SU-DHL-6 (cell line): Measurements from ENCODE around the gene ZDHHC1.

Experiments used
- H2AFZ ChIP-seq: fragments of 200-600 bp; sonication (generic); 2 replicates; pipeline ENCODE4 v1.6.1; 2014; ENCODE audit warnings: low read depth, mild to moderate bottlenecking, moderate library complexity, mixed read lengths, antibody characterized with exemption, low read length; ENCODE audit not compliant: severe bottlenecking
- H3F3A ChIP-seq: fragments of 200-600 bp; shearing (Covaris generic); 2 replicates; pipeline ENCODE4 v1.6.0; 2016; ENCODE audit warnings: antibody characterized with exemption, mild to moderate bottlenecking; ENCODE audit not compliant: insufficient read depth
- H3K27ac ChIP-seq: fragments of 200-600 bp; sonication (generic); 2 replicates; pipeline ENCODE4 v1.5.1; 2016; ENCODE audit warnings: low read depth, mild to moderate bottlenecking, low read length, moderate library complexity, mixed read lengths
- H3K27me3 ChIP-seq: fragments of 200-600 bp; sonication (generic), shearing (Covaris generic); 2 replicates; pipeline ENCODE4 v1.6.0; 2014; ENCODE audit warnings: mild to moderate bottlenecking, low read length
- H3K36me3 ChIP-seq: fragments of 200-600 bp; sonication (generic); 2 replicates; pipeline ENCODE4 v1.6.1; 2014; ENCODE audit warnings: mild to moderate bottlenecking, low read length, mixed read lengths
- H3K4me2 ChIP-seq: fragments of 300-600, 200-600 bp; shearing (Covaris generic), sonication (generic); 2 replicates; pipeline ENCODE4 v1.6.0; 2014; ENCODE audit warnings: low read length, low read depth, mild to moderate bottlenecking; ENCODE audit not compliant: poor library complexity, severe bottlenecking
- H3K4me3 ChIP-seq: fragments of 200-600 bp; sonication (generic); 2 replicates; pipeline ENCODE4 v1.5.1; 2014; ENCODE audit warnings: antibody characterized with exemption, low read length, mild to moderate bottlenecking, mixed read lengths; ENCODE audit not compliant: insufficient read depth, poor library complexity, severe bottlenecking
- H3K79me2 ChIP-seq: fragments of 200-600 bp; sonication (generic); 2 replicates; pipeline ENCODE4 v1.6.1; 2014; ENCODE audit warnings: mild to moderate bottlenecking, low read length, moderate library complexity; ENCODE audit not compliant: insufficient read depth
- H3K9ac ChIP-seq: fragments of 200-600 bp; sonication (generic); 2 replicates; pipeline ENCODE4 v1.7.0; 2014; ENCODE audit warnings: mild to moderate bottlenecking, low read length
- H3K9me2 ChIP-seq: fragments of 200-600 bp; sonication (generic); replicated peaks from 2 replicates; pipeline ENCODE4 v1.6.1; 2014; ENCODE audit warnings: low read length; ENCODE audit not compliant: insufficient read depth
- H3K9me3 ChIP-seq: fragments of 200-600 bp; sonication (generic); 2 replicates; pipeline ENCODE4 v1.6.1; 2014; ENCODE audit warnings: low read length, mixed read lengths; ENCODE audit not compliant: insufficient read depth
- H4K20me1 ChIP-seq: fragments of 200-600 bp; sonication (generic); 2 replicates; pipeline ENCODE4 v1.6.1; 2014; ENCODE audit warnings: low read depth, mild to moderate bottlenecking, antibody characterized with exemption, low read length, moderate library complexity, mixed read lengths
- CTCF ChIP-seq: fragments of 200-600 bp; sonication (generic); IDR thresholded peaks from one replicate; pipeline ENCODE4 v1.5.1; 2017; ENCODE audit warnings: antibody characterized with exemption, mild to moderate bottlenecking, low read length, moderate library complexity; ENCODE audit not compliant: insufficient read depth, poor library complexity, severe bottlenecking
- EZH2phosphoT487 ChIP-seq: fragments of 200-600 bp; sonication (generic), shearing (Covaris generic); conservative IDR thresholded peaks from 2 replicates; pipeline ENCODE4 v1.6.1; 2018; ENCODE audit warnings: mild to moderate bottlenecking, antibody characterized with exemption, low read length, moderate library complexity, mixed read lengths

ZDHHC1 gene

GRCh38 chr16:67413978-67414911 lies 2.0 kb downstream of the ZDHHC1 start:
- Histone ChIP-seq H3K4me3 (no peak overlapping the region), H3K9ac (no peak overlapping the region), H3K79me2 (no peaks in the 10 kb centered on the region), H4K20me1 (no peaks in the 10 kb centered on the region), H3K9me2 (no peaks in the 10 kb centered on the region), H3K27ac (no peak overlapping the region), H3K9me3 (no peaks in the 10 kb centered on the region), H3F3A (no peaks in the 10 kb centered on the region), H3K4me2 (no peak overlapping the region), H2AFZ (no peak overlapping the region), H3K36me3 (no peaks in the 10 kb centered on the region), H3K27me3 (no peaks in the 10 kb centered on the region)
- no peak for TF ChIP-seq EZH2phosphoT487
- no peak for TF ChIP-seq CTCF

GRCh38 chr16:67412294-67412693 lies 4.0 kb downstream of the ZDHHC1 start:
- TF ChIP-seq CTCF, result no peak
- no peak overlapping the region for H3K4me2 ChIP-seq
- H3K27ac ChIP-seq, result no peak overlapping the region
- no peaks in the 10 kb centered on the region for H3K79me2 ChIP-seq
- H3K9ac ChIP-seq, result no peak overlapping the region
- no peaks in the 10 kb centered on the region for H3K27me3 ChIP-seq
- no peak overlapping the region for H3K4me3 ChIP-seq
- no peaks in the 10 kb centered on the region for H3K9me2 ChIP-seq
- H3F3A ChIP-seq, result no peaks in the 10 kb centered on the region
- no peak overlapping the region for H2AFZ ChIP-seq
- H3K36me3 ChIP-seq, result no peaks in the 10 kb centered on the region
- no peaks in the 10 kb centered on the region for H4K20me1 ChIP-seq
- no peaks in the 10 kb centered on the region for H3K9me3 ChIP-seq

- no peak overlapping the region for H3K4me3 ChIP-seq
- no peaks in the 10 kb centered on the region for H3K27me3 ChIP-seq
- H3K9me3 ChIP-seq, result no peaks in the 10 kb centered on the region
- H2AFZ ChIP-seq, result no peak overlapping the region
- no peaks in the 10 kb centered on the region for H3K36me3 ChIP-seq
- H3K9me2 ChIP-seq, result no peaks in the 10 kb centered on the region
- no peak overlapping the region for H3K4me2 ChIP-seq
- TF ChIP-seq EZH2phosphoT487 (no peak), CTCF (no peak)
- no peaks in the 10 kb centered on the region for H3F3A ChIP-seq
- H4K20me1 ChIP-seq, result no peaks in the 10 kb centered on the region
- H3K79me2 ChIP-seq, result no peaks in the 10 kb centered on the region
- no peak overlapping the region for H3K27ac ChIP-seq
- no peak overlapping the region for H3K9ac ChIP-seq
These were observed 4.9 kb downstream of the ZDHHC1 start for GRCh38 chr16:67411339-67411738.
